Measurements from ENCODE around the gene CLCN5.

DNA sequence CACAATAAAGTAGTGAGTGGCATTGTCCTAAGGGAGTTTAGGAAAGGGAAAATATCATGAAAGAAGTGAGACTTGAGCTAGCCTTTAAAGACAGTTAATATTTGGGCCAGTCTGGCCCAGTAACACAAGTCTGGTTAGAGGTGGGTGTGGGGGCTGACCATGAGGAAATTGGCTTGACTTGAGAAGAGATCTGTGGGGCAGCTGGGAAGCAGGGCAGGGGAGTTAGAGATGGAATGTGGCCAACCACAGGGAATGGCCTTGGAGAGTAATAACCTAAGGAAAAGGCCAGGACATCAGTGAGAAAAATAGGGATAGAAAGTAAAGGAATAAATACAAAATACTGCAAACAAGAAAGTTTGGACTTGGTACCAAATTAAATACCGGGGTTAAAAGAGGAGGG lies 71.3 kb downstream of the CLCN5 start:
- TF ChIP-seq CTCF (IDR thresholded peaks at IDR 0.05) (no peak), POLR2A (IDR thresholded peaks at IDR 0.05) (no peak)

Measured in right lobe of liver (tissue), 4 donors.